ENCODE data around the gene GPRC5B. TPM values are rescaled to one million over a fixed set of nuclear protein-coding genes. Genes with fewer than 3 reads are reported as not detected.

GPRC5B gene
- total RNA-seq, 1 donor from 2014 or later = 0.46 TPM

DNA sequence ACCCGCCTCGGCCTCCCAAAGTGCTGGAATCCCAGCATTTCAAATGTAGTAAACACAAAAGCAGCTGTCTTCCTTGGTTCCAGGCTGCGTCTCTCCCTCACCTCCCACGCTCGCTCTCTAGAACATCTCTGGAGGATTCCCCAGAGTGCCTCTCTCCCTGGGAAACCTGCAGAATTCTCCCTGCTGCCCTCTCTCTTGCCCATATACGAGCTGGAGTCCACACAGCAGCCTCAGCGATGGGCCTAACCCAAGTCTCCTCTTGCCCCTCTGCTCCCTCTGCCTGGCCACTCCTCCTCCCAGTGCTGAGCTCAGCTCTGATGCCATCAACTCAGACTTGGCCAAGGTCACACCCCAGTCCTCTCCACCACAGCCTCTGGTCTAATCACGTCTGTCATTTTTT lies 10.6 kb downstream of the GPRC5B start:
- Mint-ChIP-seq H3K4me3 (ENCODE audit: unreplicated experiment) (no peak overlapping the region), H3K4me1 (ENCODE audit: unreplicated experiment) (no peaks in the 10 kb centered on the region), H3K36me3 (ENCODE audit: unreplicated experiment) (no peaks in the 10 kb centered on the region), H3K27ac (ENCODE audit: unreplicated experiment) (no peak overlapping the region), H3K27me3 (ENCODE audit: unreplicated experiment) (no peaks in the 10 kb centered on the region), H3K9me3 (ENCODE audit: unreplicated experiment) (no peaks in the 10 kb centered on the region)
- TF ChIP-seq, protein P1, sequence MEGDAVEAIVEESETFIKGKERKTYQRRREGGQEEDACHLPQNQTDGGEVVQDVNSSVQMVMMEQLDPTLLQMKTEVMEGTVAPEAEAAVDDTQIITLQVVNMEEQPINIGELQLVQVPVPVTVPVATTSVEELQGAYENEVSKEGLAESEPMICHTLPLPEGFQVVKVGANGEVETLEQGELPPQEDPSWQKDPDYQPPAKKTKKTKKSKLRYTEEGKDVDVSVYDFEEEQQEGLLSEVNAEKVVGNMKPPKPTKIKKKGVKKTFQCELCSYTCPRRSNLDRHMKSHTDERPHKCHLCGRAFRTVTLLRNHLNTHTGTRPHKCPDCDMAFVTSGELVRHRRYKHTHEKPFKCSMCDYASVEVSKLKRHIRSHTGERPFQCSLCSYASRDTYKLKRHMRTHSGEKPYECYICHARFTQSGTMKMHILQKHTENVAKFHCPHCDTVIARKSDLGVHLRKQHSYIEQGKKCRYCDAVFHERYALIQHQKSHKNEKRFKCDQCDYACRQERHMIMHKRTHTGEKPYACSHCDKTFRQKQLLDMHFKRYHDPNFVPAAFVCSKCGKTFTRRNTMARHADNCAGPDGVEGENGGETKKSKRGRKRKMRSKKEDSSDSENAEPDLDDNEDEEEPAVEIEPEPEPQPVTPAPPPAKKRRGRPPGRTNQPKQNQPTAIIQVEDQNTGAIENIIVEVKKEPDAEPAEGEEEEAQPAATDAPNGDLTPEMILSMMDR (IDR thresholded peaks at IDR 0.05) = no peak
- DNase-seq (ENCODE audit: extremely low spot score, unreplicated experiment) = no peak

DNA sequence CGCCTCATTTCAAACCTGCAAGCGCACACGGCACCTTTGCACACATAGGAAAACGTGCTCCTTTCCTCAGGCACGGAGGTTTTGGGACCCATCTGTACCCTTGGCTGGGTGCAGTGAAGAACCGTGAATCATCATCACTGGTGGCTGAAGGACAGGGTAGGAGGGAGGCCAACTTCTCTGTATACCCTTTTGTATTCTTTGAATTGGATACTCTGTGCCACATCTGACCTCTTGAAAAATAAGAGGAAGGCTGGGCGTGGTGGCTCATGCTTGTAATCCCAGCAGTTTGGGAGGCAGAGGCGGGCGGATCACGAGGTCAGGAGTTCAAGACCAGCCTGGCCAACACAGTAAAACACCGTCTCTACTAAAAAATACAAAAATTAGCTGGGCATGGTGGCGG lies 11.7 kb downstream of the GPRC5B start:
- Mint-ChIP-seq H3K27me3 (ENCODE audit: unreplicated experiment) (no peaks in the 10 kb centered on the region), H3K27ac (ENCODE audit: unreplicated experiment) (no peak overlapping the region), H3K36me3 (ENCODE audit: unreplicated experiment) (no peaks in the 10 kb centered on the region), H3K4me3 (ENCODE audit: unreplicated experiment) (no peak overlapping the region), H3K4me1 (ENCODE audit: unreplicated experiment) (no peaks in the 10 kb centered on the region), H3K9me3 (ENCODE audit: unreplicated experiment) (no peaks in the 10 kb centered on the region)
- no peak for DNase-seq (ENCODE audit: extremely low spot score, unreplicated experiment)
- TF ChIP-seq, protein P1 (IDR thresholded peaks at IDR 0.05) = no peak

DNA sequence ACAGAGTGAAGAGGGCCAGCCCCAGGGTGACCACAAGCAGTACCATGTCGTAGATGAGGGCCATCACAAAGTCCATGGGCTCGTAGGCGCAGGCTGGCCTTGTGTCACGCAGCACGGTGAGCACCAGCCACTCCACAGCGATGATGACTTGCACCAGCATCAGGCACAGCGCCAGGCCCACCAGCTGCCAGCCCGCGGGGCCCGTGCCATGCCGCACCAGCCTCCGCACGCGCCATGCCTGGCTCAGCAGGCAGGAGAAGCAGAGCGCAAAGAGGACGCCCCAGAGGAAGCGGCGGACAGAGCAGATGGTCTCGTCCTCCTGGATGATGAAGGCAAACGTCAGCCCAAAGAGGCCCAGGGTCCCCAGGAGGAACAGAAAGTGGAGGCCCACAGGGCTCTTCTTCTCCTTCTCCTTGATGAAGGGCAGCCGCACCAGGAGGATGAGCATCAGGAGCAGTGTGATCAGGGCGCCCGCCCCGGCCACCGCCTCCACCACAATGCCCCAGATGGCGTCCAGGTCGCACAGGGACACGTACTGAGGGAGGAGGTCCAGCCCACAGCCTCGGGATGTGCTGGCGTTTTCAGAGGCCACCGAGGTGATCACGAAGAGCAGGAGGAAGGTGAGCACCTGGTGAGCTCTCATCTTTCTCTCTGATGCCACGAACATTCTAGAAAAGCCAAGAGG lies 12.3 kb downstream of the GPRC5B start:
- no peak overlapping the region for H3K27ac Mint-ChIP-seq (ENCODE audit: unreplicated experiment)
- no peaks in the 10 kb centered on the region for H3K27me3 Mint-ChIP-seq (ENCODE audit: unreplicated experiment)
- no peak for DNase-seq (ENCODE audit: extremely low spot score, unreplicated experiment)
- TF ChIP-seq, protein P1 (IDR thresholded peaks at IDR 0.05) = no peak
- no peaks in the 10 kb centered on the region for H3K36me3 Mint-ChIP-seq (ENCODE audit: unreplicated experiment)
- no peaks in the 10 kb centered on the region for H3K9me3 Mint-ChIP-seq (ENCODE audit: unreplicated experiment)
- no peaks in the 10 kb centered on the region for H3K4me1 Mint-ChIP-seq (ENCODE audit: unreplicated experiment)
- no peak overlapping the region for H3K4me3 Mint-ChIP-seq (ENCODE audit: unreplicated experiment)

DNA sequence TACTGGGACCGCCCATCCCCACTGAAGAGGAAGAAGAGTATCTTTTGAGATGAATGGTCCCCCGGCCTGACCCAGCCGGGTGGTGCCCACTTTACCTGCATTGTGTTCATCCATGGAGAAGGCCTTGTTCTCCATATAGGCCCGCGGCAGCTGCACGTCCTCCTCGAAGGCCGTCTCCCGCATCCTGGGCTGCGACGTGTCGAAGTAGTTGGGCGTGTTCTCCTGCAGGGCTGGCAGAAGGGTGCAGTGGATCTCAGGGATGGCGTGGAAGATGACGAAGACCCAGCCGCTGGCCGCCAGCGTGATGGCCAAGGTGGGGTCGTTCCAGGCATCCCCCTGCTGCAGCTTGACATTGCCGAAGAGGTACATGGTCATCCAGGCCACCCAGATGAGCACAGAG lies 12.9 kb downstream of the GPRC5B start:
- DNase-seq (ENCODE audit: extremely low spot score, unreplicated experiment) = no peak
- TF ChIP-seq, protein P1 (IDR thresholded peaks at IDR 0.05) = no peak
- H3K27ac Mint-ChIP-seq (ENCODE audit: unreplicated experiment) = no peak overlapping the region
- no peaks in the 10 kb centered on the region for H3K36me3 Mint-ChIP-seq (ENCODE audit: unreplicated experiment)
- no peaks in the 10 kb centered on the region for H3K9me3 Mint-ChIP-seq (ENCODE audit: unreplicated experiment)
- H3K4me1 Mint-ChIP-seq (ENCODE audit: unreplicated experiment) = no peaks in the 10 kb centered on the region
- H3K27me3 Mint-ChIP-seq (ENCODE audit: unreplicated experiment) = no peaks in the 10 kb centered on the region
- H3K4me3 Mint-ChIP-seq (ENCODE audit: unreplicated experiment) = no peak overlapping the region

DNA sequence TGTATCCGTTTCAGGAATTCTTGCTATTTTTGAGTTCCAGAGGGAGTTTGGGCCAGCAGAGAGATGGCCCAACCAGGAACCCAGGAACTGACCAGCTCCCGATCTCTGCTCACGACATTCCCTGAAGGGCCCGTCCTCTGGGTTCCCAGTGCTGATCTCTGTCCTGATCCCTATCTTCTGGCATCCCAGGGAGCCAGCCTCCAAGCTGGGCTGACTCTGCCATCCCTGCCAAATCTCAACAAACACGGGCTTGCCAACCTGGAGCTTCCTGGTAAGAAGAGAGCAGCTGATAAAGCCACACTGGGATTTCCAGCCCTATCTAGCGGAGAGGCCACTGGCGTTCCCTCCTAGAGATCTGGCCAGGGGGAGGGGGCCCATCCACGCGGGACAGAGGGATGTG lies 16.2 kb downstream of the GPRC5B start:
- Mint-ChIP-seq H3K36me3 (ENCODE audit: unreplicated experiment) (no peaks in the 10 kb centered on the region), H3K27me3 (ENCODE audit: unreplicated experiment) (no peaks in the 10 kb centered on the region), H3K4me3 (ENCODE audit: unreplicated experiment) (no peak overlapping the region), H3K27ac (ENCODE audit: unreplicated experiment) (no peak overlapping the region), H3K9me3 (ENCODE audit: unreplicated experiment) (no peaks in the 10 kb centered on the region), H3K4me1 (ENCODE audit: unreplicated experiment) (no peaks in the 10 kb centered on the region)
- DNase-seq (ENCODE audit: extremely low spot score, unreplicated experiment) = no peak
- TF ChIP-seq, protein P1 (IDR thresholded peaks at IDR 0.05) = no peak
